GM19372 (cell line): Measurements from ENCODE around the gene IFFO2.
"Not testable (repeated sequence)": the region's sequence is repeated elsewhere in the genome, so short reads cannot be mapped to it uniquely, and the experiment has no call there.

Source experiments
- ATAC-seq: cut with Tn5 transposase; IDR thresholded peaks from one replicate; pipeline ENCODE4 v1.9.1; 2021; ENCODE audit warnings: mild to moderate bottlenecking, low read depth, moderate library complexity; ENCODE audit not compliant: unreplicated experiment

IFFO2 gene

GRCh38 chr1:18901952-18902522 lies 54.4 kb downstream of the IFFO2 start:
- ATAC-seq: no peak

- ATAC-seq: no peak
Observed at GRCh38 chr1:18901147-18901951, 55.1 kb downstream of the IFFO2 start.

GRCh38 chr1:18900303-18900841 lies 56.1 kb downstream of the IFFO2 start:
- no peak for ATAC-seq

DNA sequence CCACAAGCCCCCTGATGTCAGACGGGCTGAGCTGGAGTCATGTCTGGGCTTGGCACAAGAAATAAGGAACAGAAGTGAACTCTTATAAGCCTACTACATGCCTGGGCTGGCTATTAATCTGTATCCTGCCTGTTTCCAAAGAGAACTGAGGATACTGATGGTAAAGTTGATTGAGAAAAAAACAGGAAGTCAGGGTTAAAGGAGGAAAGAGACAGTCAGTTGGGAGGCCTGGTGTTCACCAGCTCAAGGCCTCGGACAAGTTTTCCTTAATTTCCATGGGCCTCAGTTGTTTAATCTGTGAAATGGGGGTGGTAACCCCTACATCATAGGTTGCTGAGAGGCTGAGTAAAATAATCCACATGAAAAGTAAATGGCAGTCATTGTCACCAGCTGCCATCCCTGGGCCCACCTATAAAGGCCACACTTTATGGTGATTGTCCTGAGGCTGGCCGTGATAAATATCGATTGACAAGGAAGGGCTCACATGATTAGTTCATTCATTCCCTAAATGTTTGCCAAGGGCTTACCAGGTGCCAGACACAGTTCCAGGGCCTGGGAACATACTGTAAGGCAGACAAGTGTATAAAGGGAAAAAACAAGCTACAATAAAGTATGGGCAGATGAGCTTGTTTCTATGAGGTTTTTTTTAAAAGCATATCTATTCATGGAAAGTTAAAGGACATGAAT lies 57.0 kb downstream of the IFFO2 start:
- no peak for ATAC-seq

DNA sequence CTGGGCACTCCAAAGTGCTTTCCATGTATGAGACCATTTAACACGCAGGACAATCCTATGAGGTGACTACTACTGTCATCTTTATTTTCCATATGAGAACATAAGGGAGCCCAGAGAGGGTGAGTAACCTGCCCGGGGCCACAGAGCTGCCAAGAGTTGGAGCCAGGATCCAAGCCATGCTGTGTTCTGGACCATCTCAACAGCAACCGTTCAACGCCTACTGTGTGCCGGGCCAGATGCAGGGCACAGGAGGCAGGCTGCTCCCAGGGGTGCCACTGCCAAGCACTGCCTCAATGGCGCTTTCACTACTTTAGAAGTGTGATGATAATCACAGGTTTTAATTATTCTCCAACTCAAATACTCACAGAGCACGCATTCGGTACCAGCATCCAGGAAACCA lies 57.9 kb downstream of the IFFO2 start:
- ATAC-seq: no peak

DNA sequence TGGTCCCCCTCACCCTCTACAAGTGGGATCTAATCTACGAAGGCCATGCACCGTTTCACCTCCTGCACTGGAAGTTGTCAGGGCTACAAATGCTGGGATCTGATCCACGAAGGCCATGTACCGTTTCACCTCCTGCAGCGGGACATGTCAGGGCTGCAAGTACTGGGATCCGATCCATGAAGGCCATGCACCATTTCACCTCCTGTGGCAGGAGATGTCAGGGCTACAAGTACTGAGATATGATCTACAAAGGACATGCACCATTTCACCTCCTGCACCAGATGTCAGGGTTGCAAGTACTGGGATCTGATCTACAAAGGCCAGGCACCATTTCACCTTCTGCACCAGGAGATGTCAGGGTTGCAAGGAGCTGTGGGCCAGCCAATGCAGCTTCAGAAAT lies 61.2 kb downstream of the IFFO2 start:
- ATAC-seq: no peak

DNA sequence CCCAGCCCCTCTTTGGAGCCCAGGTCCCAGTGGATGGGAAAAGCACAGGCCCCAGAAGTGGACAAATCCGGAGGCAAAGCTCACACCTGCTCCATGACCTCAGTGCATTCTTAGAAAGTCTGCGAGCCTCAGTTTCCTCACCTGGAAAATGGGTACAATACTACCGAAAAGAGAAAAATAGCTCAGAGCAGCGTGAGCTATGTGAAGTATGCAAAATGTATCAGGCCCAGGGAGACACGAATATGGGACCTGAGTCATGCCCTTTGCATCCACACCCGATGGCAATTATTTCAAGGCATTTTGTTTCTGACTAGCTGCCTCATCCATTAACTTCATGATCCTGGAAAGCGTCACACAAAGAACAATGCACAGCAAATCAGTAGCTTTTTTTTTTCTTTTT lies 63.4 kb downstream of the IFFO2 start:
- no peak for ATAC-seq

DNA sequence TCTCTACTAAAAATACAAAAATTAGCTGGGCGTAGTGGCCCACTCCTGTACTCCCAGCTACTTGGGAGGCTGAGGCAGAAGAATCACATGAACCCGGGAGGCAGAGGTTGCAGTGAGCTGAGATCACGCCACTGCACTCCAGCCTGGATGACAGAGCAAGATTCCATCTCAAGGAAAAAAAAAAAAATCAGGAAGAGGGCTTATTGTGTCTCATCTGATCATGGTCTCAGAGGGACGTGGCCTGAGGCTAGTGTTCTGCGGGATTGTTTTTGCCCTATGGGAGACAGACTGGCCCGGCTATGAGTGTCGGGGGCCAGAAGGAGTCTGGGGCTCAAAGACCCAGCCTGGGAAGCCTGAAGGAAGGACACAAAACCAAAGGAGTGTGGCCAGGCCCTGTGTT lies 64.6 kb downstream of the IFFO2 start:
- not testable (repeated sequence) for ATAC-seq

DNA sequence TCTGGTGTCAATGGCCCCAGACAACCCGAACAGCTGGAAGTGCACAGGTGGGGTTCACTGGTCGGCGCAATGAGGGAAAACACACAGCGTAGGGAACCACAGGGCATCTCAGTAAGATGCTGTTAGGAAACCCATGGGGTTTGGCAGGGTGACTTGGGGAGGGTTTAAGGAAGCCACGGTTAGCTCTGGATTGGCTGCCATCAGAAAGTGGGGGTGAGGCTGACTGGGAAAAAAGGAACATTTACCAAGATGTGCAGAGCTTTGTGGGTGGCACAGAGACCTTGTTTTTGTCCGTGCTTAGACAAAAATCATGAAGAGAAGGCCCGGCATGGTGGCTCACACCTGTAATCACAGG lies 65.1 kb downstream of the IFFO2 start:
- ATAC-seq: no peak

DNA sequence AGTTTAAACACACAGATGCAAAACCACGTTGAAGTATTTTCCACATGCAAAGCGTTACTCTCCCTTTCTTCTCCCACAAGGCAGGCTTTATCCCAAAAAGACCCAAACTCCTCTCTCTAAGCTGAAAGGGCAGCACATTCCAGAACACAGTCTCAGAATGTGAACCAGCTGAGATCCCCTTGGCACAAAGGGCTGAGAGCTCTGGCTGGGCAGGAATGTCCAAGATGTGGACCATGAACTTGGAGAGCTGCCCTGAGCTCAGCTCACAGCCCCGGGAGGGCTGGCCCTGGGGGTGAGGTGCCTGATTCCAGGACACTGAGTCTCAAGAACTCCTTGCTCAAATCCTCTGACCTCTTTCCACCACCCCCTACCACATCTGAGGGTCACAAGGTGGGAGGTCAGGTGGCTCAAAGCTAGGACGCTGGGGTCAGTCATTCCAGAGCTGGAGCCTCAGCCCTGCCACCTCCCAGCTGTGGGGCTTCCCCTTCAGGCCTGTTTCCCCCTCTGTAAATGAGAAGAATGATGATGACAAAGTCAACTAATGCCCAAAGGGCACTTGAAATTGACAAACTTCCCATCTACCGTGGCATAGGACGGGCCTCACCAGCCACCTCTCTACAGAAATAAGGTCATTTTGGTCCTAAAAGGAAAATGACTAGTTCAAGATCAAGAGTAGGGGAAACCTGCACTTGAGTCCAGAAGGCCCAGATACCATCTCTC lies 65.6 kb downstream of the IFFO2 start:
- no peak for ATAC-seq

- ATAC-seq: no peak
Observed at GRCh38 chr1:18886003-18886335, 70.5 kb downstream of the IFFO2 start.

DNA sequence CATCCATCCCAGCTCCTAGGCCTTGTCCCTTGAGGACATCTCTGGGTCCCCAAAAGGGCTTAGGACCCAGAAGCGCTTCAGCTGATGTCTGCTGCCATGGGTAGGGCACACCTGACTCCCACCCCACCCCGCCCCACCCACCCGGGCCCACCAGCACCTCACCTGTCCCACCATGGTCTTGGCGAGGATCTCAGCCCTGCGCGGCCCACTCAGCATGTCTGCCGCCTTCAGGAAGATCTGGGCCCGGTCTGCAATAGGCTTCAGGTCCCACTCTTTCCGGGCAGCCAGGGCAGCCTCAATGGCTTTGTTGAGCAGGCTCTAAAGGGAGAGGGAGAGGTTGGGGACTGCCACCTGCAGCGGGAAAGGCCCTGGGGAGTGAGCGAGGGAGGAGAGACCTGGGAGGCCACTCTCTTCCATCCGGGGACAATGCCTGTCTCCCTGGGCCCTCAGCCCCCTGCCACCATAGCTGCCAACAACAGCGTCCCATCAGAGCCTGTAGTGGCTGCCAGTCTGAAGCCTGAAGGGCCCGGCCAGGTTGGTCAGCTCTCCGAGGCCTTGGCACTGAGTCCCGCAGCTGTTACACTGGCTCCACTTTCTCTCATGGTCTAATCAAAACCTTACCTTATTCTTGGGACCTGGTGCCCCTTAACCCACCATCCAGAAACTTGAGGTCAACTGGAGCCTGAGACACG lies 71.0 kb downstream of the IFFO2 start:
- ATAC-seq: no peak

DNA sequence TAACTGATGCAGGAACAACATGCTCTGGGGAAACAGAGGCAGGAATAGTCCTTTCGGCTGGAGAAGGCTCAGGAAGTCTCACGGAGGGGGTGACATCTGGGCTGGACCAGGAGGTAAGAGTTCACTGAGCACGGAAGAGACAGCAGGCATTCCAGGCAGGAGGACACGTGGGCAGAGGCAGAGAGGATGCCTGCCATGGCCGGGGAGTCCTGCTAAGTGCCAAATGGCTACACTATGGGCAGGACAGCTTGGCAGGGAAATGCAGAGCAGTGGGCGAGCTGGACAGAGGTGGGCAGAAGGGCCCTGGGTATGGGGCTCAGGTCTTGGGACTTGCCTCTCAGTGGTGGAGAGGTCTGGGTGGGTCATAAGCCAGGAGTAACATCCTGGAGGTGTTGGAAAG lies 71.7 kb downstream of the IFFO2 start:
- ATAC-seq: no peak

GRCh38 chr1:18884419-18884717 lies 72.1 kb downstream of the IFFO2 start:
- no peak for ATAC-seq

DNA sequence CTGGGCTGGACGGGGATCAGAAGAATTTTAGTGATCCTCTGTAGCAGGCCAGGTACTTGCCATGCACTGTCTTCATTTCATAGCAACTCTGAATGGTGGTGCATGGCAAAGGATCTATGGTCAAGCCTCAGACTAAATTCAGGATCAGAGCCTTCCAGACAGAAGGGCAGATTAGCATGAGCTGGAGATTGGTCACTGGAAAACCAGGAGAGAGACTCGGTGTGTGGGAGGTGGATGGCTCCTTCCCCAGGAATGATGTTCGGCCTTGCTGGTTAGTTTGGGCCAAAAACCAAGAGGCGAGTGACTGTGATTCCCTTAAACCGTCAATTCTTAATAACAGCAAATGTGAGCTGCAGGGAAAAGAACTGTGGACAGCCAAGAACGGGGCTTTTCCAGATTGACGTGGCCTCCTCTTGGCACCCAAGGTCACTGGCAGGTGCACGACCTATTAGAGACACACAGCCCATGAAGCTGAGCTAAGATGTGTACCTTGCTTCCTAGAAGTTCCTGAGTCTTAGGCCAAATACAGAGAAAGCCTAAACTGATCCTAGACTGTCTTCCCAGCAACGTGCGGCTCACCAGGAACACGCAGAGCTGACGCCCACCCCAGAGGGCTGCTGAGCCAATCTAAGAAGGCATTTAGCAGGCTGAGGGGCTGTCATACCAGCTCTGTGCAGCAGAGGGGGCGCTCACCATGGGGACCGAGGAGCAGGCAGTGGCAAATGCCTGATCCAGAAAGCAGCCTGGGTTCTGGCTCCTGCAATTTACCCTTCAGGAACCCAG lies 72.6 kb downstream of the IFFO2 start:
- ATAC-seq: no peak

DNA sequence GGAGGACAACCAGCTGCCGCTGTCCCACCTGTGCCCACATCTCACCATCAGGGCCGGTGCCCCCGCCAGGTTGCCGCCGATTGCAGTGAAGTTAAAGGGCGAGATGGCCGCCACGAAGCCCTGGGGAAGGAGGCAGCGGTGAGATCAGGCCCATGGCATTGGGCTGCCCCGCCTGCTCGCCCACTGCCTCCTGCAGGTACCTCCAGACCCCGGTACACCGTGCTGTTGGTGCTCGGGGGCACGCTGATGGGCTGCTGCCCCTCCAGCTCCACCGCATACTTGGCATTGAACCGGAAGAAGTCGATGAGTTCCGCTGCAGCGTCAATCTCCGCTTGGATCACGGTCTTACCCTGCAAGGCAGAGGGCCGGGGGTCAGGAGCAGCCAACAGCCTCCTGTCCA lies 73.4 kb downstream of the IFFO2 start:
- no peak for ATAC-seq

- no peak for ATAC-seq
Observed at GRCh38 chr1:18882486-18882885, 74.0 kb downstream of the IFFO2 start.

DNA sequence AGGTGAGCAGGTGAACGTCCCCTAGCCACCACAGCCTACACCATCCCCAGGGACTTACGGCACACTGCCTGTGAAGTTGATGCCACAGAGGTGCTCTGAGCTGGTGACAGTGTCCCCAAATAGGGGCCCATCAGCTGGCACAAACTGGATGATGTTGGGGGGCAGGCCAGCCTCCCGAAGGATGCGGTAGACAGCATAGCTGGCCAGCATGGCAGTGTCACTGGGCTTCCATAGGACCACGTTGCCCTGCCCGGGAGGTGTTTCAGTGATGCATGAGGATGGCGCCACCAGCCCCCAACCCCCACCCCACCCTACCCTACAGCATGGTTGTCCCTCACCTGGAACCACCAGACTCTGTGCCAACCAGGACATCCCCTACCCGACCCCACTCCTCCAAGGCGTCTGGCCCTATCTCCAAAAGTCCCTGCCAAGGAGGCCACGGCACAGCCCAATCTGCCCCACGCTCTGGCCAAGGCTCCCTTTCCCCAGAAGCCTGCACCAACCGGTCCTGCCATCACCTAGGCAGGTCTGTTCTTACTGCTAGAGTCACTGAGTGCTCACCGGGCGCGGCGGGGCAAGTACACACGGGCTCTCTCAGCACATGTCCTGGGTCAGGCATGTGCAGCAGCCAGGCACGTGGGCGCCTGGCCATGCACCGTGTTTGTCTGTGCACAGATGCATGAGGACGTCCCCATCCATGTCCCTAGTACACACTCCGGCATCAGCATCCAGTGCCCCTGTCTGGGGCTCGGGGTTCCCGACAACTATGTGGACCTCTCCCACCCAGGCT lies 74.6 kb downstream of the IFFO2 start:
- ATAC-seq: no peak

- ATAC-seq: no peak
Observed at GRCh38 chr1:18881164-18881563, 75.3 kb downstream of the IFFO2 start.
